Coronary artery (tissue), 2 donors: ENCODE data around the gene TSSK3.

Source experiments
- DNase-seq: peaks from one replicate; pipeline ENCODE4 v3.0.0-alpha.2; 2017; ENCODE audit warnings: low spot score
- H3K27ac ChIP-seq, 2 donors: fragments of 200-600 bp; sonication (generic); one replicate each; pipeline ENCODE4 v1.5.1; 2016 to 2019
- H3K4me3 ChIP-seq: fragments of 200-600 bp; sonication (generic); 2 replicates; pipeline ENCODE4 v1.5.1; 2016; ENCODE audit warnings: mild to moderate bottlenecking, moderate library complexity
- TF ChIP-seq, protein P1 (sequence below): fragments of 200-600 bp; sonication (generic); IDR thresholded peaks from one replicate; pipeline ENCODE4 v1.5.1; 2019; ENCODE audit warnings: antibody characterized with exemption

TSSK3 gene, protein sequence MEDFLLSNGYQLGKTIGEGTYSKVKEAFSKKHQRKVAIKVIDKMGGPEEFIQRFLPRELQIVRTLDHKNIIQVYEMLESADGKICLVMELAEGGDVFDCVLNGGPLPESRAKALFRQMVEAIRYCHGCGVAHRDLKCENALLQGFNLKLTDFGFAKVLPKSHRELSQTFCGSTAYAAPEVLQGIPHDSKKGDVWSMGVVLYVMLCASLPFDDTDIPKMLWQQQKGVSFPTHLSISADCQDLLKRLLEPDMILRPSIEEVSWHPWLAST

DNA sequence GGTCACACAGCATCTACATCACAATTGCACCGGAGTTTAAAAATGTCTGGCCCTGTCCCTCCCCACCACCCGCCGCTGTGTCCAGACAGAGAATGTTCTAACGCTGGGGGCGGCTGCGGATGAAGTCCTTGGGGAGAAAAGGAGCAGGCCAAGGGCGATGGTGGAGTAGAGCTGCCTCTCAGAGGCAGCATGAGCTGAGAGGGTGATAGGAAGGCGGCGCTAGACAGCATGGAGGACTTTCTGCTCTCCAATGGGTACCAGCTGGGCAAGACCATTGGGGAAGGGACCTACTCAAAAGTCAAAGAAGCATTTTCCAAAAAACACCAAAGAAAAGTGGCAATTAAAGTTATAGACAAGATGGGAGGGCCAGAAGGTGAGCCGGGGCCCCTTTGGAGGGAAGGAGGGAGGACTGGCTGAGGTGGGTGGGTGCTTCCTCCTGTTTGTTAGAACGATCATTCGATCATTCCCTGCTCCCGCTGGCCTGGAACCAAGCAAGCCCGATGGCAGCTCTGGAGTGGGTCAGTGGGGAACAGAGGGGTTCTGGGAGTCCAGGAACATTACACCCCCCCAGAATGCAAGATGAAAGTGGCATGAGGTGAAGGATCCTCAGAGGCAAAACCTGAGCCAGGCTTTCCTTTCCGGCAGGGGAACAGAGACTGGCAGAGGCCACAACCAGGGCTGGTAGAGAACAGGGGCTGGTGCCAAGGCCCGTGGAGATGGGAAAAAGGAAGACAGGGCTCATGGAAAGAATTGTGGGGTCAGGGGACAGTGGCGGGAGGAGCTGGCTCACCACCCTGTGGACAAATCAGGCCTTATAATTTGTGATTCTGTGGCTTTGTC lies at the start of gene TSSK3, which contains the start of gene FAM229A:
Gene TSSK3, plus strand, starts transcription at position 66 of the 840 bp plus-strand sequence. Its CDS starts 163 bp downstream, at position 229.
Gene FAM229A, minus strand, starts transcription at position 12 of the 840 bp plus-strand sequence. CDS start 394 bp downstream, outside the sequence.
- Histone ChIP-seq H3K4me3 (peak within 1 kb of the TSS; percentile 74), H3K27ac (peak within 1 kb of the TSS; percentile 36 to 65)
- no peak for DNase-seq
- TF ChIP-seq, protein P1, sequence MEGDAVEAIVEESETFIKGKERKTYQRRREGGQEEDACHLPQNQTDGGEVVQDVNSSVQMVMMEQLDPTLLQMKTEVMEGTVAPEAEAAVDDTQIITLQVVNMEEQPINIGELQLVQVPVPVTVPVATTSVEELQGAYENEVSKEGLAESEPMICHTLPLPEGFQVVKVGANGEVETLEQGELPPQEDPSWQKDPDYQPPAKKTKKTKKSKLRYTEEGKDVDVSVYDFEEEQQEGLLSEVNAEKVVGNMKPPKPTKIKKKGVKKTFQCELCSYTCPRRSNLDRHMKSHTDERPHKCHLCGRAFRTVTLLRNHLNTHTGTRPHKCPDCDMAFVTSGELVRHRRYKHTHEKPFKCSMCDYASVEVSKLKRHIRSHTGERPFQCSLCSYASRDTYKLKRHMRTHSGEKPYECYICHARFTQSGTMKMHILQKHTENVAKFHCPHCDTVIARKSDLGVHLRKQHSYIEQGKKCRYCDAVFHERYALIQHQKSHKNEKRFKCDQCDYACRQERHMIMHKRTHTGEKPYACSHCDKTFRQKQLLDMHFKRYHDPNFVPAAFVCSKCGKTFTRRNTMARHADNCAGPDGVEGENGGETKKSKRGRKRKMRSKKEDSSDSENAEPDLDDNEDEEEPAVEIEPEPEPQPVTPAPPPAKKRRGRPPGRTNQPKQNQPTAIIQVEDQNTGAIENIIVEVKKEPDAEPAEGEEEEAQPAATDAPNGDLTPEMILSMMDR, result no peak

DNA sequence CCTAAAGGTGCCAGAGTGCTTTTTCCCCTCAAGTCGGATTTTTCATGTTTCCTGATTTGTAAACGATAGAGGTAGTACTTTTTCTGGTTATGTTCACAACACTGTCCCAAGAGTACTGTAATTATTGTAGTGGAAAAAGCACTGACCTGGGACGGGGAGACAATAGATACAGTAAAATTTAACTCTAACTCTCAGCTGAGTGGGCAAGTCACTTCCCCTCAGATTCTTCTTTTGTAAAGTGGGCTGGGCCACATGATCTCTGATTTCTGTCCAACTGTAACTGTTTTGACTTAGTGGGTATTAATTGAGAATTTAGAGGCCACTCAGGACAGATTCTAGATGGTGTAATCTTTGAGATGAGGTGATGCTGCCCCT lies 45.4 kb upstream of the TSSK3 start:
- Histone ChIP-seq H3K27ac (no peak overlapping the region), H3K4me3 (no peak overlapping the region)
- DNase-seq, result no peak
- TF ChIP-seq, protein P1, result no peak

DNA sequence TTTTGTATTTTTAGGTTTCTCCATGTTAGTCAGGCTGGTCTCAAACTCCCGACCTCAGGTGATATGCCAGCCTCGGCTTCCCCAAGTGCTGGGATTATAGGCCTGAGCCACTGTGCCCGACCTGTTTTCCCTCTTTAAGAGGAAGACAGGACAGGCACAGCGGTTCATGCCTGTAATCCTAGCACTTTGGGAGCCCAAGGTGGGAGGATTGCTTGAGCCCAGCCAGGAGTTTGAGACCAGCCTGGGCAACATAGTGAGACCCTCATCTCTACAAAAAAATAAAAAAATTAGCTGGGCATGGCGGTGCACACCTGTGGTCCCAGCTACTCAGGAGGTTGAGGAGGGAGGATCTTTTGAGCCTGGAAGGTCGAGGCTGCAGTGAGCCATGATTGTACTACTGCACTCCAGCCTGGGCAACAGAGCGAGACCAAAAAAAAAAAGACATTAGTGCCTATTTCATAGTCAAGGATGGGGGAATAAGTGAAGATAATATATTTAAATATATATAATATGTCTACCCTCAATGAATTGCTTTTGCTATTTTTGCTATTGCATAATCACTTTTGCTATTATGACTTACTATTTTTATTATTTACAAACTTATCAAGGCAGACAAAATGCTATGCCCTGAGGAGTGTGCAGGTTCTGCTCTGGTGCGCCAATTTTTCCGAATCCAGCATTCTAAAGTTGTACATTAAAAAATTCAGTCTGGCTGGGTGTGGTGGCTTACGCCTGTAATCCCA lies 44.0 kb upstream of the TSSK3 start:
- DNase-seq, result no peak
- H3K27ac ChIP-seq, result no peak overlapping the region
- TF ChIP-seq, protein P1, result no peak
- H3K4me3 ChIP-seq, result no peak overlapping the region

DNA sequence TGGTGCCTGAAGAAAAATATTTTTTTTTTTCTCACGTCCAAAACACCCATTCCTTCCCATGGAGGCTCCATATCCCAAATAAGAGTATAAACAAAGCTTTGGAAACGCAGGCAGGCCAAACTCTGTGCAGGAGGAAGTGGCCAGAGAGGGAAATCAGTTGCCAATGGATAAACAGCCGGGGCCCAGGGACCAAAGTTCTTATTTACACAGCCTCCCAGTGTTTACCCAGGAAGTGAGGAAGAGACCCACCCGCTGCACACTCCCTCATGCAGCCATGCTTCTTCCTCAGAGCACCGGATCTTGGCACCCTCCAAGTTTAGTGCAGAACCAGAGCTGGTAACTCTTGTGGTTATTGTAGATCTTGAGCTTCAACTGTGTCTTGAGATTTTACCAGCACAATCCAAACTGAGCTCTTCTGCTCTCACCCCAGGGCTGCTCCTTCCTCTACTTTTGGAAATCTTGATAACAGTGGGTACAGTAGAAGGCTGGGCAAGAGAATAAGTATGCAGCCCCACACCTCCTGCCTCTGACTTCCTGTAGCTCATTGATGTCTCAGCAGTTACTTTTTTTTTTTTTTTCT lies 40.5 kb upstream of the TSSK3 start:
- Histone ChIP-seq H3K4me3 (no peak overlapping the region), H3K27ac (no peak overlapping the region)
- DNase-seq, result no peak
- TF ChIP-seq, protein P1, result no peak

DNA sequence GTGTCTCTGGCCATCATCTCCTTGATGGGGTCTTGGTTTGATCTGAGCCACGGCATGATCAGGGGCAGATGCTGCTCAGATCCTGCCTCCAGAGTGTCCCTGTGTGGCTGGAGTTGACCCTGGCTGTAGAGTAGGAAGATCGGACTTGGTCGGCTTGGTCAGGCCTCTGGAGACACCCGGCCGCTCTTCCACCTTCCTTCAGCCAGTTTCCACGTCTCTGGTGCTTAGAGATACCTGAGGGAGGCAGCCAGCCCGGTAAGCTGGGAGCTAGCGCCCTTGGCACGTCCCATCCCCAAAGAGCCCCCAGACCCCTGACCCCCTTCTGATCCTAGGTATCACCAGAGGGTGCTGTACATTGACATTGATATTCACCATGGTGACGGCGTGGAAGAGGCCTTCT lies 35.1 kb upstream of the TSSK3 start:
- no peak overlapping the region for H3K27ac ChIP-seq
- TF ChIP-seq, protein P1, result no peak
- H3K4me3 ChIP-seq, result no peak overlapping the region
- DNase-seq, result no peak

DNA sequence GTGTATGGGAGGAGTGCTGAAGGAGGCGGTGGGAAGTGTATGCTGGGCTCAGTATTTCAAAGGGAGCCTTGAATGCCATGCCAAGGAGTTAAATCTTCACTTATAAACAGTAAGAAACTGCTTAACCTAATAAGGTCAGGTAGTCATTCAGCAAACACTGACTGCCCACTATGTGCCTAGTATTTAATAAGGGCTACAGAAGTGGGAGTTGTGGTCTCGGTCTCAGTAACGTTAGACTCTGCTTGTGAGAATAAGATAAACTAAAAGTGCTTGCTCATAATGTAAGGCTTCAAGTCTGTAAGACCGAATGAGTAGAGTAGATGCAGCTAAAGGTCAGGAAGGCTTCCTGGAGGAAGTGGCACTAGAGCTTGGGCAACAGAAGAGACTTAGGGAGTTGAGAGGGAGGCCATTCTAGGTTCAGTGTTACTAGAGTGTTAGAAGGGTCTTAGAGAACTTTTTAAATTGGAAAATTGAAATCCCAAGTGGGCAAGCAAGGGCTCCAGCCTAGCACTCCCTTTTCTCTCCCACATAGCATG lies 32.3 kb upstream of the TSSK3 start:
- TF ChIP-seq, protein P1, result no peak
- Histone ChIP-seq H3K4me3 (no peak overlapping the region), H3K27ac (no peak overlapping the region)
- DNase-seq, result no peak
